Activated CD4-positive, alpha-beta T cell treated with anti-CD3 and anti-CD28 coated beads, Interleukin-2, amount 10 ng/mL, durations not matched to agents 24 days and 14 days (primary cell): ENCODE results near the gene IKZF5. TPM values are rescaled to one million over a fixed set of nuclear protein-coding genes. Genes with fewer than 3 reads are reported as not detected.

Source experiments
- DNase-seq: peaks from one replicate; pipeline ENCODE4 v3.0.0; 2022
- H3K27ac Mint-ChIP-seq: one replicate; pipeline ENCODE4 v1.8.0; 2022; ENCODE audit warnings: mild to moderate bottlenecking, mixed read lengths
- H3K27me3 Mint-ChIP-seq: one replicate; pipeline ENCODE4 v1.8.0; 2022; ENCODE audit warnings: mixed read lengths
- H3K36me3 Mint-ChIP-seq: one replicate; pipeline ENCODE4 v1.8.0; 2022; ENCODE audit warnings: low read depth, mild to moderate bottlenecking, mixed read lengths
- H3K4me1 Mint-ChIP-seq: one replicate; pipeline ENCODE4 v1.8.0; 2021; ENCODE audit warnings: mixed read lengths
- H3K4me3 Mint-ChIP-seq: one replicate; pipeline ENCODE4 v1.8.0; 2022; ENCODE audit warnings: mild to moderate bottlenecking, moderate library complexity, mixed read lengths
- H3K9me3 Mint-ChIP-seq: one replicate; pipeline ENCODE4 v1.8.0; 2021; ENCODE audit warnings: mixed read lengths
- intact Hi-C: fragments of 100-400 bp; cut with micrococcal nuclease; formaldehyde crosslinking; loops from one replicate; pipeline ENCODE4 v1.15.1; 2023
- total RNA-seq: library from RNA; stranded (reverse); gene quantifications from 2 replicates; pipeline ENCODE4 v1.2.3, GENCODE V29; 2022

Gene IKZF5
- total RNA-seq, 1 donor from 2014 or later = 18.3 TPM

- Mint-ChIP-seq H3K27me3 (no peaks in the 10 kb centered on the region), H3K36me3 (peaks cover 2% of the 10 kb centered on the region), H3K4me1 (peaks cover 16% of the 10 kb centered on the region), H3K9me3 (no peaks in the 10 kb centered on the region), H3K27ac (no peak overlapping the region), H3K4me3 (no peak overlapping the region)
- no peak for DNase-seq
- intact Hi-C loops = no loop called here
Measured at GRCh38 chr10:122983898-122984297, 24.7 kb downstream of the IKZF5 start.

- Mint-ChIP-seq H3K27me3 (peaks cover 7% of the 10 kb centered on the region), H3K27ac (peak overlapping the region; percentile 98), H3K36me3 (peaks cover 2% of the 10 kb centered on the region), H3K4me3 (peak overlapping the region; percentile 91), H3K4me1 (peaks cover 16% of the 10 kb centered on the region), H3K9me3 (no peaks in the 10 kb centered on the region)
- DNase-seq = peak; percentile 58
- intact Hi-C loops = no loop called here
Measured at GRCh38 chr10:122981066-122981464, 27.5 kb downstream of the IKZF5 start.

GRCh38 chr10:122980209-122981065 lies 28.2 kb downstream of the IKZF5 start, which contains the start of gene PSTK:
Gene PSTK, plus strand, starts transcription at chr10:122980401. Its CDS starts 79 bp downstream, at chr10:122980480.
- no peaks in the 10 kb centered on the region for H3K9me3 Mint-ChIP-seq
- H3K4me1 Mint-ChIP-seq = peaks cover 16% of the 10 kb centered on the region
- H3K4me3 Mint-ChIP-seq = peak within 1 kb of the TSS; percentile 91

GRCh38 chr10:122974543-122975064 lies 34.0 kb downstream of the IKZF5 start:
- Mint-ChIP-seq H3K36me3 (no peaks in the 10 kb centered on the region), H3K27ac (no peak overlapping the region), H3K4me3 (no peak overlapping the region), H3K27me3 (peaks cover 19% of the 10 kb centered on the region), H3K4me1 (no peaks in the 10 kb centered on the region), H3K9me3 (no peaks in the 10 kb centered on the region)
- intact Hi-C loops = no loop called here
- DNase-seq = no peak

More at GRCh38 chr10:122980209-122981065, 28.2 kb downstream of the IKZF5 start, which contains the start of gene PSTK:
- intact Hi-C loops = loop anchor here (1.0 kb wide), 4 partner anchors 26 to 174 kb away; partner anchors contain the start of genes BUB3, C10orf88, FAM24B and IKZF5
- DNase-seq = peak; percentile 96
- peak within 1 kb of the TSS; percentile 98 for H3K27ac Mint-ChIP-seq
- H3K36me3 Mint-ChIP-seq = peaks cover 2% of the 10 kb centered on the region
- peaks cover 10% of the 10 kb centered on the region for H3K27me3 Mint-ChIP-seq

- Mint-ChIP-seq H3K4me1 (no peaks in the 10 kb centered on the region), H3K36me3 (no peaks in the 10 kb centered on the region)
- no peak for DNase-seq
Measured at GRCh38 chr10:122974023-122974422, 34.6 kb downstream of the IKZF5 start.

GRCh38 chr10:122968698-122969097 lies 39.9 kb downstream of the IKZF5 start:
- Mint-ChIP-seq H3K4me3 (no peak overlapping the region), H3K27ac (no peak overlapping the region), H3K36me3 (no peaks in the 10 kb centered on the region), H3K9me3 (peaks cover 21% of the 10 kb centered on the region), H3K27me3 (peaks cover 22% of the 10 kb centered on the region), H3K4me1 (no peaks in the 10 kb centered on the region)
- no peak for DNase-seq
- intact Hi-C loops = no loop called here

More at GRCh38 chr10:122974023-122974422, 34.6 kb downstream of the IKZF5 start:
- H3K9me3 Mint-ChIP-seq = no peaks in the 10 kb centered on the region
- H3K27ac Mint-ChIP-seq = no peak overlapping the region
- intact Hi-C loops = no loop called here
- no peak overlapping the region for H3K4me3 Mint-ChIP-seq
- H3K27me3 Mint-ChIP-seq = peaks cover 19% of the 10 kb centered on the region

GRCh38 chr10:122966879-122967278 lies 41.7 kb downstream of the IKZF5 start:
- Mint-ChIP-seq H3K4me3 (no peak overlapping the region), H3K27ac (no peak overlapping the region), H3K9me3 (peaks cover 21% of the 10 kb centered on the region), H3K27me3 (peaks cover 22% of the 10 kb centered on the region), H3K4me1 (peaks cover 5% of the 10 kb centered on the region), H3K36me3 (no peaks in the 10 kb centered on the region)
- DNase-seq = no peak
- intact Hi-C loops = no loop called here

- peaks cover 9% of the 10 kb centered on the region for H3K27me3 Mint-ChIP-seq
- no peak overlapping the region for H3K4me3 Mint-ChIP-seq
- no peaks in the 10 kb centered on the region for H3K36me3 Mint-ChIP-seq
- H3K27ac Mint-ChIP-seq = no peak overlapping the region
- peaks cover 5% of the 10 kb centered on the region for H3K4me1 Mint-ChIP-seq
- DNase-seq = no peak
- peaks cover 14% of the 10 kb centered on the region for H3K9me3 Mint-ChIP-seq
- intact Hi-C loops = no loop called here
Measured at GRCh38 chr10:122962405-122962804, 46.2 kb downstream of the IKZF5 start.

- no peak overlapping the region for H3K27ac Mint-ChIP-seq
- intact Hi-C loops = loop anchor here (10.0 kb wide), 1 partner anchor 583 kb away; the partner anchor contains the start of gene PLEKHA1
- peaks cover 16% of the 10 kb centered on the region for H3K27me3 Mint-ChIP-seq
- peaks cover 16% of the 10 kb centered on the region for H3K4me1 Mint-ChIP-seq
- no peak overlapping the region for H3K4me3 Mint-ChIP-seq
- peaks cover 3% of the 10 kb centered on the region for H3K9me3 Mint-ChIP-seq
- H3K36me3 Mint-ChIP-seq = peaks cover 9% of the 10 kb centered on the region
- no peak for DNase-seq
Measured at GRCh38 chr10:122957474-122957873, 51.1 kb downstream of the IKZF5 start.

GRCh38 chr10:122955892-122956291 lies 52.7 kb downstream of the IKZF5 start:
- peaks cover 10% of the 10 kb centered on the region for H3K36me3 Mint-ChIP-seq
- DNase-seq = no peak
- intact Hi-C loops = loop anchor here (10.0 kb wide), 1 partner anchor 581 kb away; the partner anchor contains the start of gene PLEKHA1
- peaks cover 15% of the 10 kb centered on the region for H3K27me3 Mint-ChIP-seq
- no peak overlapping the region for H3K27ac Mint-ChIP-seq
- peaks cover 3% of the 10 kb centered on the region for H3K9me3 Mint-ChIP-seq
- peaks cover 18% of the 10 kb centered on the region for H3K4me1 Mint-ChIP-seq
- H3K4me3 Mint-ChIP-seq = no peak overlapping the region

GRCh38 chr10:122954731-122955050 lies 53.9 kb downstream of the IKZF5 start:
- Mint-ChIP-seq H3K4me1 (peaks cover 22% of the 10 kb centered on the region), H3K4me3 (peak overlapping the region; percentile 91), H3K36me3 (peaks cover 13% of the 10 kb centered on the region), H3K27me3 (peaks cover 15% of the 10 kb centered on the region), H3K27ac (no peak overlapping the region), H3K9me3 (peaks cover 3% of the 10 kb centered on the region)
- intact Hi-C loops = loop anchor here (1.0 to 10.0 kb wide), 5 partner anchors 26 to 580 kb away; partner anchors contain the start of genes BUB3, FAM24B, IKZF5 and PLEKHA1
- DNase-seq = no peak

GRCh38 chr10:122953902-122954730 lies 54.5 kb downstream of the IKZF5 start, which contains the start of gene C10orf88:
Gene C10orf88, minus strand, starts transcription at chr10:122954227. Its CDS starts 49 bp downstream, at chr10:122954178.
- peak within 1 kb of the TSS; percentile 91 for H3K4me3 Mint-ChIP-seq
- H3K4me1 Mint-ChIP-seq = peaks cover 22% of the 10 kb centered on the region
- DNase-seq = peak; percentile 99
- H3K36me3 Mint-ChIP-seq = peaks cover 15% of the 10 kb centered on the region
- intact Hi-C loops = loop anchor here (1.0 to 10.0 kb wide), 5 partner anchors 26 to 579 kb away; partner anchors contain the start of genes BUB3, FAM24B, IKZF5 and PLEKHA1
- H3K27me3 Mint-ChIP-seq = peaks cover 15% of the 10 kb centered on the region
- peak within 1 kb of the TSS; percentile 92 for H3K27ac Mint-ChIP-seq
- peaks cover 3% of the 10 kb centered on the region for H3K9me3 Mint-ChIP-seq

GRCh38 chr10:122949296-122949695 lies 59.3 kb downstream of the IKZF5 start:
- DNase-seq = no peak
- Mint-ChIP-seq H3K27ac (no peak overlapping the region), H3K9me3 (peaks cover 3% of the 10 kb centered on the region), H3K4me1 (peaks cover 30% of the 10 kb centered on the region), H3K27me3 (peaks cover 3% of the 10 kb centered on the region), H3K4me3 (no peak overlapping the region), H3K36me3 (peaks cover 37% of the 10 kb centered on the region)
- intact Hi-C loops = no loop called here
